HPDE6-E6E7 (cell line): ENCODE measurements around the gene ZDHHC19.
"Not testable (repeated sequence)": the region's sequence is repeated elsewhere in the genome, so short reads cannot be mapped to it uniquely, and the experiment has no call there.

Experiments used
- DNase-seq: peaks from one replicate; pipeline ENCODE4 v3.0.0; 2011; ENCODE audit warnings: missing footprints; ENCODE audit errors: extremely low spot score

Gene ZDHHC19

GRCh38 chr3:196178993-196179379 lies 32.2 kb downstream of the ZDHHC19 start:
- DNase-seq = no peak

GRCh38 chr3:196177967-196178366 lies 33.2 kb downstream of the ZDHHC19 start:
- no peak for DNase-seq

GRCh38 chr3:196177567-196177966 lies 33.6 kb downstream of the ZDHHC19 start:
- no peak for DNase-seq

- DNase-seq = no peak
These were observed 35.5 kb downstream of the ZDHHC19 start for GRCh38 chr3:196175722-196176121.

- no peak for DNase-seq
These were observed 36.0 kb downstream of the ZDHHC19 start for GRCh38 chr3:196175116-196175625.

GRCh38 chr3:196174652-196175051 lies 36.5 kb downstream of the ZDHHC19 start:
- DNase-seq = no peak

- not testable (repeated sequence) for DNase-seq
These were observed 40.9 kb downstream of the ZDHHC19 start for GRCh38 chr3:196170296-196170695.

GRCh38 chr3:196169836-196170240 lies 41.4 kb downstream of the ZDHHC19 start:
- DNase-seq = no peak

GRCh38 chr3:196168808-196169391 lies 42.3 kb downstream of the ZDHHC19 start:
- DNase-seq = no peak

- DNase-seq = no peak
These were observed 44.5 kb downstream of the ZDHHC19 start for GRCh38 chr3:196166741-196167140.

GRCh38 chr3:196165850-196166249 lies 45.4 kb downstream of the ZDHHC19 start:
- DNase-seq = no peak

GRCh38 chr3:196165006-196165575 lies 46.1 kb downstream of the ZDHHC19 start:
- not testable (repeated sequence) for DNase-seq

- no peak for DNase-seq
These were observed 46.6 kb downstream of the ZDHHC19 start for GRCh38 chr3:196164576-196164975.

- DNase-seq = no peak
These were observed 47.3 kb downstream of the ZDHHC19 start for GRCh38 chr3:196163666-196164493.

- DNase-seq = no peak
These were observed 48.0 kb downstream of the ZDHHC19 start for GRCh38 chr3:196163212-196163611.

GRCh38 chr3:196162679-196163078 lies 48.5 kb downstream of the ZDHHC19 start:
- DNase-seq = no peak

GRCh38 chr3:196159952-196160804 lies 51.0 kb downstream of the ZDHHC19 start:
- DNase-seq = peak; percentile 47

GRCh38 chr3:196159526-196159925 lies 51.7 kb downstream of the ZDHHC19 start:
- no peak for DNase-seq

- DNase-seq = no peak
These were observed 55.0 kb downstream of the ZDHHC19 start for GRCh38 chr3:196156160-196156559.

- no peak for DNase-seq
These were observed 60.7 kb downstream of the ZDHHC19 start for GRCh38 chr3:196150481-196150880.

GRCh38 chr3:196149831-196150301 lies 61.3 kb downstream of the ZDHHC19 start:
- no peak for DNase-seq

GRCh38 chr3:196149375-196149774 lies 61.8 kb downstream of the ZDHHC19 start:
- no peak for DNase-seq
